Kidney epithelial cell (primary cell): ENCODE data around the gene ARHGAP27. TPM values are rescaled to one million over a fixed set of nuclear protein-coding genes. Genes with fewer than 3 reads are reported as not detected.

ENCODE experiments used
- DNase-seq: peaks from one replicate; pipeline ENCODE4 v3.0.0-alpha.2; 2010; ENCODE audit warnings: low read depth
- H3K27me3 ChIP-seq: 2 replicates; pipeline ENCODE4 v1.6.0; 2011; ENCODE audit warnings: low read length; ENCODE audit not compliant: control insufficient read depth, insufficient read depth
- H3K36me3 ChIP-seq: 2 replicates; pipeline ENCODE4 v1.5.1; 2011; ENCODE audit warnings: low read length; ENCODE audit not compliant: control insufficient read depth, insufficient read depth
- H3K4me3 ChIP-seq: 2 replicates; pipeline ENCODE4 v1.5.1; 2011; ENCODE audit warnings: low read depth, mild to moderate bottlenecking, control low read depth, low read length
- CTCF ChIP-seq: IDR thresholded peaks from 2 replicates; pipeline ENCODE4 v1.5.1; 2011; ENCODE audit warnings: mild to moderate bottlenecking, moderate library complexity, low read length, control low read depth, inconsistent platforms; ENCODE audit not compliant: insufficient read depth, poor library complexity, severe bottlenecking
- total RNA-seq: library from RNA; depleted of rRNA; stranded (reverse); fragments of >200 nt; gene quantifications from 2 replicates; pipeline ENCODE4 v1.2.3, GENCODE V29; 2015

ARHGAP27 gene
- total RNA-seq, 1 donor from 2014 or later: 36.4 TPM

- TF ChIP-seq CTCF: no peak
- Histone ChIP-seq H3K4me3 (no peak overlapping the region), H3K36me3 (no peaks in the 10 kb centered on the region), H3K27me3 (no peaks in the 10 kb centered on the region)
- DNase-seq: no peak
Measured at GRCh38 chr17:45364531-45365390, 67.9 kb downstream of the ARHGAP27 start.

- no peak for TF ChIP-seq CTCF
- no peaks in the 10 kb centered on the region for H3K36me3 ChIP-seq
- H3K27me3 ChIP-seq: no peaks in the 10 kb centered on the region
- no peak for DNase-seq
- no peak overlapping the region for H3K4me3 ChIP-seq
Measured at GRCh38 chr17:45363498-45363897, 69.2 kb downstream of the ARHGAP27 start.

- no peak for TF ChIP-seq CTCF
- Histone ChIP-seq H3K4me3 (no peak overlapping the region), H3K36me3 (no peaks in the 10 kb centered on the region), H3K27me3 (no peaks in the 10 kb centered on the region)
- DNase-seq: no peak
Measured at GRCh38 chr17:45361976-45362375, 70.7 kb downstream of the ARHGAP27 start.

GRCh38 chr17:45361451-45361850, 71.2 kb downstream of the ARHGAP27 start:
- no peak for TF ChIP-seq CTCF
- Histone ChIP-seq H3K4me3 (no peak overlapping the region), H3K36me3 (no peaks in the 10 kb centered on the region), H3K27me3 (no peaks in the 10 kb centered on the region)
- no peak for DNase-seq

GRCh38 chr17:45357364-45357997, 75.2 kb downstream of the ARHGAP27 start:
- Histone ChIP-seq H3K27me3 (no peaks in the 10 kb centered on the region), H3K4me3 (no peak overlapping the region), H3K36me3 (peaks cover 1% of the 10 kb centered on the region)
- DNase-seq: no peak
- no peak for TF ChIP-seq CTCF
